HCT116 (cell line): ENCODE measurements around the gene FXYD2. TPM values are rescaled to one million over a fixed set of nuclear protein-coding genes. Genes with fewer than 3 reads are reported as not detected.

Source experiments
- ATAC-seq: fragments of 200-7000 bp; cut with Tn5 transposase; 2 replicates; pipeline ENCODE4 v1.9.1; 2020; ENCODE audit warnings: mild to moderate bottlenecking, moderate library complexity
- BruUV-seq: library from RNA; stranded (reverse); fragments of 400-500 nt; replicated peaks from 2 replicates; lab custom pipeline; 2021; lab: Mats Ljungman, UMichigan
- CTCF ChIA-PET: fragments of 300-600 bp; sonication (Branson Sonifier 250); formaldehyde crosslinking; loops from one replicate; lab custom pipeline; 2021; ENCODE audit warnings: antibody characterized with exemption; lab: Charles Lee
- POLR2A ChIA-PET: fragments of 300-600, 350-600 bp; sonication (Branson Sonifier 250); formaldehyde crosslinking; loops from one replicate; lab custom pipeline; 2021; ENCODE audit warnings: antibody characterized with exemption; lab: Charles Lee
- RAD21 ChIA-PET, 2 experiments: fragments of 300-600 bp; sonication (Branson Sonifier 250); formaldehyde crosslinking; loops; one replicate each; lab custom pipeline; 2023; ENCODE audit warnings: low total read pairs in 2 of 2; ENCODE audit not compliant: uncharacterized antibody in 2 of 2, unreplicated experiment in 2 of 2, low non-redundant PET in 1 of 2; lab: Charles Lee
- DNase-seq: peaks from one replicate; pipeline ENCODE4 v3.0.0-alpha.2; 2010; ENCODE audit warnings: low read depth, low spot score
- H2AFZ ChIP-seq: fragments of 200-600 bp; shearing (Covaris generic), sonication (generic); 2 replicates; pipeline ENCODE4 v1.6.1; 2017; ENCODE audit warnings: low read depth, mixed run types, mixed read lengths, antibody characterized with exemption, low read length; ENCODE audit not compliant: poor library complexity, severe bottlenecking
- H3K27ac ChIP-seq: 2 replicates; pipeline ENCODE4 v1.5.1; 2012; ENCODE audit warnings: low read depth, low read length
- H3K27me3 ChIP-seq: fragments of 200-600 bp; sonication (generic); 2 replicates; pipeline ENCODE4 v1.6.1; 2016; ENCODE audit warnings: mixed run types, low read length, mixed read lengths; ENCODE audit not compliant: insufficient read depth
- H3K36me3 ChIP-seq, 2 experiments: fragments of 200-500 bp in 1 of 2; fragments of 200-600 bp in 1 of 2; sonication (Bioruptor generic) in 1 of 2; sonication (generic) in 1 of 2; 2 replicates each; pipeline versions ENCODE4 v1.5.1 to v1.6.1; 2014 to 2016; ENCODE audit warnings: low read length in 2 of 2, inconsistent platforms in 1 of 2, mixed read lengths in 1 of 2, mixed run types in 1 of 2; ENCODE audit not compliant: insufficient read depth in 2 of 2, control insufficient read depth in 1 of 2
- H3K4me1 ChIP-seq, 2 experiments: fragments of 200-600 bp in 1 of 2; sonication (generic) in 1 of 2; 2 replicates each; pipeline versions ENCODE4 v1.5.1 to v1.6.1; 2012 to 2017; ENCODE audit warnings: low read length in 2 of 2, inconsistent platforms in 1 of 2, mild to moderate bottlenecking in 1 of 2, mixed read lengths in 1 of 2, mixed run types in 1 of 2, moderate library complexity in 1 of 2; ENCODE audit not compliant: insufficient read depth in 2 of 2, control insufficient read depth in 1 of 2
- H3K4me2 ChIP-seq: fragments of 200-600 bp; sonication (generic); 2 replicates; pipeline ENCODE4 v1.6.1; 2017; ENCODE audit warnings: mixed run types, low read length, mixed read lengths
- H3K4me3 ChIP-seq, 2 experiments: fragments of 200-600 bp in 1 of 2; sonication (generic) in 1 of 2; replicated peaks in 1 of 2; 2 replicates each; pipeline ENCODE4 v1.5.1; 2011 to 2016; ENCODE audit warnings: low read length in 2 of 2, control low read depth in 1 of 2, low read depth in 1 of 2, mild to moderate bottlenecking in 1 of 2, mixed read lengths in 1 of 2, mixed run types in 1 of 2
- H3K79me2 ChIP-seq: fragments of 200-600 bp; sonication (generic); 2 replicates; pipeline ENCODE4 v1.6.1; 2017; ENCODE audit warnings: mild to moderate bottlenecking, mixed run types, low read length, moderate library complexity, mixed read lengths; ENCODE audit not compliant: insufficient read depth
- H3K9ac ChIP-seq: fragments of 200-600 bp; sonication (generic); 2 replicates; pipeline ENCODE4 v1.6.1; 2016; ENCODE audit warnings: low read length, mixed read lengths
- H3K9me2 ChIP-seq: fragments of 200-600 bp; sonication (generic), shearing (Covaris generic); 2 replicates; pipeline ENCODE4 v1.6.1; 2017; ENCODE audit warnings: mixed run types, mild to moderate bottlenecking, moderate library complexity; ENCODE audit not compliant: insufficient read depth
- H3K9me3 ChIP-seq, 2 experiments: fragments of 200-500 bp in 1 of 2; fragments of 200-600 bp in 1 of 2; sonication (Bioruptor generic) in 1 of 2; sonication (generic) in 1 of 2; 2 replicates each; pipeline ENCODE4 v1.6.1; 2014 to 2017; ENCODE audit warnings: low read length in 2 of 2, mixed read lengths in 2 of 2, inconsistent platforms in 1 of 2, low read depth in 1 of 2, mild to moderate bottlenecking in 1 of 2, mixed run types in 1 of 2, moderate library complexity in 1 of 2; ENCODE audit not compliant: control insufficient read depth in 1 of 2, insufficient read depth in 1 of 2
- H4K20me1 ChIP-seq: fragments of 200-600 bp; sonication (generic), shearing (Covaris generic); 2 replicates; pipeline ENCODE4 v1.6.1; 2017; ENCODE audit warnings: mixed run types, mild to moderate bottlenecking, moderate library complexity; ENCODE audit not compliant: insufficient read depth
- ATF3 ChIP-seq: IDR thresholded peaks from 2 replicates; pipeline ENCODE4 v1.6.1; 2012
- CBX3 ChIP-seq: IDR thresholded peaks from 2 replicates; pipeline ENCODE4 v1.6.1; 2012; ENCODE audit warnings: low read depth
- CTCF ChIP-seq, 3 experiments: fragments of 200-600 bp in 1 of 3; sonication (generic) in 1 of 3; IDR thresholded peaks in 2 of 3; conservative IDR thresholded peaks in 1 of 3; 2 replicates each; pipeline ENCODE4 v1.5.1; 2012 to 2017; ENCODE audit warnings: low read depth in 2 of 3, low read length in 2 of 3, antibody characterized with exemption in 1 of 3, borderline replicate concordance in 1 of 3, control low read depth in 1 of 3, mild to moderate bottlenecking in 1 of 3, mixed read lengths in 1 of 3, mixed run types in 1 of 3, moderate library complexity in 1 of 3; ENCODE audit not compliant: insufficient read depth in 1 of 3
- EGR1 ChIP-seq: IDR thresholded peaks from 2 replicates; pipeline ENCODE4 v1.6.1; 2012; ENCODE audit warnings: low read depth
- EZH2 ChIP-seq: fragments of 200-600 bp; sonication (generic); IDR thresholded peaks from 2 replicates; pipeline ENCODE4 v1.6.1; 2017; ENCODE audit warnings: antibody characterized with exemption, mixed run types
- EZH2phosphoT487 ChIP-seq: fragments of 200-600 bp; IDR thresholded peaks from 2 replicates; pipeline ENCODE4 v1.6.1; 2018; ENCODE audit warnings: antibody characterized with exemption, borderline replicate concordance
- FOSL1 ChIP-seq: IDR thresholded peaks from 2 replicates; pipeline ENCODE4 v1.6.1; 2012; ENCODE audit warnings: low read depth
- JUND ChIP-seq: IDR thresholded peaks from 2 replicates; pipeline ENCODE4 v1.6.1; 2012
- MAX ChIP-seq: IDR thresholded peaks from 2 replicates; pipeline ENCODE4 v1.6.1; 2012
- POLR2A ChIP-seq: IDR thresholded peaks from 2 replicates; pipeline ENCODE4 v1.7.0; 2011; ENCODE audit warnings: borderline replicate concordance; ENCODE audit not compliant: insufficient read depth, insufficient read length; ENCODE audit errors: extremely low read depth
- POLR2AphosphoS5 ChIP-seq: IDR thresholded peaks from 2 replicates; pipeline ENCODE4 v1.6.1; 2011; ENCODE audit warnings: mild to moderate bottlenecking, low read depth, low read length, moderate library complexity
- RAD21 ChIP-seq: IDR thresholded peaks from 2 replicates; pipeline ENCODE4 v1.6.1; 2012; ENCODE audit warnings: low read depth, mild to moderate bottlenecking
- REST ChIP-seq: IDR thresholded peaks from 2 replicates; pipeline ENCODE4 v1.6.1; 2012; ENCODE audit warnings: low read depth
- SIN3A ChIP-seq: IDR thresholded peaks from 2 replicates; pipeline ENCODE4 v1.6.1; 2012; ENCODE audit warnings: low read depth
- TCF7L2 ChIP-seq: IDR thresholded peaks from 2 replicates; pipeline ENCODE4 v1.7.0; 2011; ENCODE audit warnings: borderline replicate concordance, inconsistent platforms; ENCODE audit not compliant: insufficient read depth, insufficient read length; ENCODE audit errors: extremely low read depth
- ZBTB33 ChIP-seq: IDR thresholded peaks from 2 replicates; pipeline ENCODE4 v1.6.1; 2011; ENCODE audit warnings: mild to moderate bottlenecking, low read length, moderate library complexity; ENCODE audit not compliant: insufficient replicate concordance; ENCODE audit errors: extremely low read depth
- ZFX ChIP-seq: fragments of 450-650 bp; IDR thresholded peaks from 2 replicates; pipeline ENCODE4 v1.6.1; 2017
- intact Hi-C: fragments of 100-400 bp; cut with micrococcal nuclease; formaldehyde crosslinking; loops from 2 replicates; pipeline ENCODE4 v1.10.0; 2022
- total RNA-seq: library from RNA; stranded (reverse); gene quantifications from one replicate; pipeline ENCODE4 v1.2.1, GENCODE V29; 2021; ENCODE audit not compliant: unreplicated experiment

FXYD2 gene
- total RNA-seq, 1 experiment from 2014 or later, result 0.52 TPM

GRCh38 chr11:117792992-117793391, 31.6 kb downstream of the FXYD2 start:
- ChIA-PET CTCF (no interaction called here), RAD21 (no interaction called here), POLR2A (no interaction called here)
- no TSS peak for BruUV-seq
- TF ChIP-seq REST (no peak), POLR2A (no peak), EZH2 (no peak), ATF3 (no peak), ZBTB33 (no peak), FOSL1 (no peak), JUND (no peak), CTCF (IDR thresholded peaks at IDR 0.05 in 2 of 3, conservative IDR thresholded peaks at IDR 0.05 in 1 of 3; ENCODE audit: borderline replicate concordance in 1 of 3, insufficient read depth in 1 of 3, low read depth in 2 of 3, low read length in 2 of 3) (no peak), ZFX (no peak), TCF7L2 (no peak), SIN3A (no peak), RAD21 (no peak), MAX (no peak), CBX3 (no peak), POLR2AphosphoS5 (no peak), EGR1 (no peak), EZH2phosphoT487 (no peak)
- intact Hi-C loops, result no loop called here
- Histone ChIP-seq H2AFZ (no peak overlapping the region), H3K4me1 (no peaks in the 10 kb centered on the region), H4K20me1 (no peaks in the 10 kb centered on the region), H3K9ac (no peak overlapping the region), H3K4me3 (no peak overlapping the region), H3K36me3 (no peaks in the 10 kb centered on the region), H3K27me3 (peaks cover 26% of the 10 kb centered on the region), H3K27ac (no peak overlapping the region), H3K9me3 (no peaks in the 10 kb centered on the region), H3K9me2 (no peaks in the 10 kb centered on the region), H3K4me2 (no peak overlapping the region), H3K79me2 (no peaks in the 10 kb centered on the region)
- ATAC-seq (no peak), DNase-seq (no peak)
